ENCODE results near the gene CREB1.

Gene CREB1

DNA sequence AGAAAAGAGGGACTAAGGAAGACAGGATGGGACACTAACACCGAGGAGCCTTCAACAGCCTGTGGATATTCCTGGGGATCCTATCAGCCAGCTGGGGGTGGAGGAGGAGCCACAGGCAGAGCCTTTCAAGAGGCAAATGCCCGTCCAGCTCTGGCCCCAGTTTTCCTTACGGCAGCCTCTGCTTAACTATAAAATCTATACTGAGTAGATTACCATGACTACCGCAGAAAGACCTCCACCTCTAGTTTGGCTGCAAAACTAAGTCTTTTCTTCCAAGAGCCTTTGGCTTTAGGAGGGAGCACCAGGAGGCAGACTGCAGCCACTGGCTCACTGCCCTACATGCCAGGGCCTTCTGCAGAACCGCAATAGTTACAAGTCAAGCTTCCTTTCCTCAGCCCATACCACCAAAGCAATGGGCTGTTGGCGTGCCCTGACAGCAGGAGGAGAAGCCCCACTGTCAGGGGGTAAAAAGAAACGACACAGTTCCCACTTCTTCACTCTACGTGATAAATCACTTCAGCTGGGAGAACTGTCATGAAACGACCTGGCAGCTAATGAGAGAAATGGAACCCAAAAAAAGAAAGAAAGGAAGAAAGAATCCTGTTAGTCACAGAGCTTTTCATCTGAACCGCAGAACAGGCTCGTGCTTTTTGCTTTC is 25.1 kb upstream of the CREB1 start:
- no peak for DNase-seq

DNA sequence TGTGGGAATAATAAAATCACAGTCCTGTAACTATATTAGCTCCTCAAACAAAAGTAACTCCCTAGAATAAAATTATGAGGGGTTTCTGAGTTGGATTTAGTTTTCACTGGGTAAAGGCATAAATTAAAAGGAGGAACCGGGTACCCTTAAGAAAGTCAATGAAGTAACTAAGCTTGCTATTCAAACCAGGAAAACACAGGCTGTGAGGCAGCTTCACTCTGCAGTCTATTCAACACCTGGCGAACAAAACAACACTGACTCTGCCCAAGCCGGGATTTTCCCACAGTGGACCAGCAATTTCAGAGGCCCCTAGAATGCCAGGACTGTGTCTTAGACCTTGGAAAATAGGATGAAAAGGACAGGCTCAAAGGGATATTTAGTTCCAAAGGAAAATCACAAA is 24.6 kb upstream of the CREB1 start:
- DNase-seq, result no peak

DNA sequence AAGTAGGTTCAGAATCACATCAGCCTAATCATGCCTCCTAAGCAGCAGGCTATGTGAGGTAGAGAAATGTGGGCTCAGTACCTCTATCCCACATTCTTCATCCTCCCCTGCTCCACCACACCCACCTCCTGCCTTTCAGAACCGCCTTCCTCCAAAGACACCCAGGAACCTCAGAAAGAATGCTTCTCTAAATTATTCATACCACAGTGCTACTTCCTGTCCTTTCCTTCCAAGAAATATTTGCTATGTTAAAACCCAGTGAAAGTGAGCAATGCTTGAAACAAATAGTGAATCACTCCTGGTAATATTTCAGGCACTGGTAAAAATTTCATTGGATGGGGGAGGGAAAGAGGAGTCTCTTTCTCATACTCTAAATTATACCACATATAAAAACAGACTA is 24.0 kb upstream of the CREB1 start:
- DNase-seq, result peak; percentile 74

GRCh38 chr2:207506426-207506825 is 23.3 kb upstream of the CREB1 start:
- DNase-seq, result peak; percentile 43

GRCh38 chr2:207510148-207510547 is 19.6 kb upstream of the CREB1 start:
- DNase-seq, result no peak

DNA sequence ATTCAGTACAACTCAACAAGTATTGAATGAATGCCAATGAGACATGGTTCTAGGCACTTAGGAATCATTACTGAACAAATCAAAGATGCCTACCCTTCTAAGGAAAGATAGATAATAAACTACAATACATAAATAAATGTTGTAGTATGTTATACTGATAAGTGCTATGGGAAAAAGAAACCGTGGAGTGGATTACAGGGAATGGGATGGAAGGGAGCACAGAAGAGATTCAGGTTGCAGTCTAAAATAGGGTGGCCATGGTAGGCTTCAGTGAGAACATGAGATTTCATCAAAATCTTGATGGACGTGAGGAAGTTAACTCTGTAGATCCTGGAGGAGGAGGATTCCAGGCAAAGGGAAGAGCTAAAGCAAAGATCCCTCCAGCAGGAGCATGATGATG is 17.9 kb upstream of the CREB1 start:
- no peak for DNase-seq

DNA sequence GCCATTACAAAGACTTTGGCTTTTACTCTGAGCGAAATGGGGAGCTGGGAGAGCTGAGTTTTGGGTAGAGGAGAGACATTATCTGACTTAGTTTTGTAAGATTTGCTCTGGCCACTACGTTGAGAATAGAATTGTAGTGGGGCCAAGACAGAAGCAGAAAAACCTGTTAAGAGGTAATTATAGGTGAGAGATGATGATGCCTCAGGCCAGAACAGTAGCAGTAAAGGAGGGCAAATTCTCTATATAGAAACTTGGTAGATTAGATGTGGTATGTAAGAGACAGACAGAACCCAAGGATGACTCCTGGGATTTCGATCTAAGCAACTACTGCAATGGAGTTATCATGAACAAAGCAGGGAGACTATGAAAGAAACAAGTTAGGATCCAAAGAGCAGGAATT is 17.4 kb upstream of the CREB1 start:
- no peak for DNase-seq

DNA sequence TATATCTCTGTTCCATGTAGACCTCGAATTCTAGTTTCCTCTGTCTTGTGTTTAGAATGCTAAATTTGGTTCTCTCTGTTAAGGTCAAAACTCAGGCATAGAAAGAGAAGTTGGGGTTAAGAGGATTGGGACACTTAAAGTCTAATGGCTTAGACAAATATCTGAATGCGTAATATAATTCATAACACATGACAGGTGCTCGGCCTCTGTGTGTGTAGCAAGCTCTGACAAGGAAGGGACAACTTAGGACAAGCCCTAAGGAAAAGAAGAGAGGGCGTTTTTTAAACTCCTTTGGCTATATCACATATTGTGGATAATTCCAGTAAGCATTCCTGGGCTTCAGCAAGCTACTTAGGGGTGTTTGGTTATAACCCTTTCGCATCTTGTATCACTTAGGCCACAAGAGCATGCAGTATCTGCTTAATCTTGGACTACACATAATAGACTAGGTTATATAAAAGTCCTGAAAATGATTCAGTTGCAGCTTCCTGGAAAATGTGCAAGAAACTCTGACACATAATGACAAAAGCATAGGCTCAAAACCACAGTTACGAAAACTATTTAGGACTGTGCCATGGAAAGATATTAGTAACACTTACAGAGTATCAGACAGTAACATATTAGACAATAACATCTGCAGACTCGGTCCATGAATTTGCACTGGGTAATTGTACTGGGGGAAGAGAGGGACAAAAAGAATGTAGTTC is 16.1 kb upstream of the CREB1 start:
- peak; percentile 46 for DNase-seq

DNA sequence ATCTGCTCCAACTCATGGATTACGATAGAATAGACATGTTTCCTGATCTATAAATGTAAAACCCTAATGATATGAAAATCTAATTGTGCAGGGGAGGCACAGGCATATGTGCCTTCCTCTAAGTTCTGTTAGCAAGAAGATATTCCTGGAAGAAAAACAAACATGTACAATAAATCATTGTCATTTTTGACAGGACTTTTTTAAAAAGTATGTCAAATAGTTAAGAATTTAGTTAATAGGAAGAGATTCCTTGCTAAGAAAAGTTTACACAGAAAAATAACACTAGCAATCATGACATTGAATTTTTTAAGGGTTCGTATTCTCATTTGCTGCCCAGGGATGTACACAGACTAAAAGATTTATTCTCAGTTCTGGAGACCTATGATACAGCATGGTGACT is 15.3 kb upstream of the CREB1 start:
- DNase-seq, result no peak

- peak; percentile 42 for DNase-seq
Measured at GRCh38 chr2:207515671-207516070, 14.1 kb upstream of the CREB1 start.

GRCh38 chr2:207516206-207516605 is 13.6 kb upstream of the CREB1 start:
- DNase-seq, result no peak

- DNase-seq, result no peak
Measured at GRCh38 chr2:207523005-207523404, 6.8 kb upstream of the CREB1 start.

DNA sequence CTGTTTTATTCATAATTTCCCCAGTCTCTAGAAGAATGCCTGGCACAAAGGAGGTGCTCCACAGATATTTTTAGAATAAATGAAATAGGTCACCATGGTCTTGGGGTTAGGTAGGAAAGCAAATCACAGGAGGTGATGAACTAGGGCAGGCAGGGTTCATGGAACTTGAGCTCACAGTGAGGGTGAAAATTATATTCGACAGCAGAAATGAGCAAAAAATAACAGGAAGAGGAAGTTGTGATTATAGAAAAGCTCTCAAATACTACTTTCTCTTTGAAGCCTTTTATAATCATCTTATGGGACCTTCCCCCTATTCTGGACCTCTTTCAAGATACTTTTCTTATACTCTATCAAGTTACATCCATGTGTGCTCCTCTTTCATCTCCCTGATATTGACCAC is 4.5 kb upstream of the CREB1 start:
- DNase-seq, result no peak

DNA sequence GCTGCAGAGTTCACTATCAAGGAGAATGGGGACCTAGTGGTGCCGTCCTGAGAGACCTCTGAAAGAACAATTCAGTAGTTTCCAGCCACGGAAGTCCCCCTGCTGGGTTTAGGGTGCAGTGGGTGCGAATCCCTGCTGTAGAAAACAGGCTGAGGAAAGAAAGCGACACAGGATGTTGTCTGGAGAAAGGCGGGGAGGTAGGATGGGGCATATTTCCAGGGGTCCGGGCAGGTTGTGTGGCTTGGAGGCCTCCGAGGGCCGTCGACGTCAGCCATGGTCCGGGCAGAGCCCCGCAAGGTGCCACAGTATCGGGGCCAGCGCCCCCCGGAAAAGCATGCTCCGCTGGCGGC is 807 bp upstream of the CREB1 start:
- DNase-seq, result peak; percentile 66

DNA sequence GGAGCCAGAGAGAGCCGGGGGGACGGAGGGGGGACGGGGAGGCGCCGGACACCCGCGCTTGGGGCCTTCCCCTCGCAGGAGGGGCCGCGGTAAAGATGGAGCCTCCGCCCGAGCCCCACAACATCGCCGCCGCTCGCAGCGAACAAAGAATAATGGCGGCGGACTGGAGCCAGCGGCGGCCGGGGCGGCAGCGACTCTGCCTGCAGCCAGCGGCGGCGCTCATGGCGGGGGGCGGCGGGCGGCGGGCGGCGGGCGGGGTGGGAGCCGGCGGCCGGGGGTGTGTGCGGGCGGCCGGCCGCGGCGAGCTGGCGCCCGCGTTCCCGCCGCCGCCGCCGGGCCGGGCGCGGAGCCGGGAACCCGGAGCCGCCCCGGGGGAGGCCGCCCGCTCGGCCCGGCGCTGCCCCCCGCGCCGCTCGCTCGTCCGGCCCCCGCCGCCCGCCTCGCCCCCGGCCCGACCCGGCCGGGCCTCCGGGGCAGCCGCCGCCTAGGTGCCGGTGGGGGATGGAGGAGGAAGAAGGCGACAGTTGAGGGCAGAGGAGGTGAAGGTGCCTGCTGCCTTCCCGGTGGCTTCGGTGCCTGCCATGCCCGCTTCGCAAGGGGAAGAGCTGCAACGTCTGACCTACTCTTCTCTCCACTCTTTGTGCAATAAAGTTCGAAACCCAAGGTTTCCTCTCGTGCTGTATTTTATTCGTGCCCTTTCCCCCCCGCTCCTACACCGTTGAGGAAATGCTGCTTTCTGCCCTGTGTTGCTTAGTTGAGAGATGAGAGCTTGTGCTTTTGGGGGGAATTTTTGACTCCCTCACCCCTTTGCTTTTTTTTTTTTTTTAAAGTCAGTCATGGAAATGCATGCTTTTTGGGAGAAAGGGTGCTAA is 634 bp downstream of the CREB1 start:
- peak; percentile 60 for DNase-seq

DNA sequence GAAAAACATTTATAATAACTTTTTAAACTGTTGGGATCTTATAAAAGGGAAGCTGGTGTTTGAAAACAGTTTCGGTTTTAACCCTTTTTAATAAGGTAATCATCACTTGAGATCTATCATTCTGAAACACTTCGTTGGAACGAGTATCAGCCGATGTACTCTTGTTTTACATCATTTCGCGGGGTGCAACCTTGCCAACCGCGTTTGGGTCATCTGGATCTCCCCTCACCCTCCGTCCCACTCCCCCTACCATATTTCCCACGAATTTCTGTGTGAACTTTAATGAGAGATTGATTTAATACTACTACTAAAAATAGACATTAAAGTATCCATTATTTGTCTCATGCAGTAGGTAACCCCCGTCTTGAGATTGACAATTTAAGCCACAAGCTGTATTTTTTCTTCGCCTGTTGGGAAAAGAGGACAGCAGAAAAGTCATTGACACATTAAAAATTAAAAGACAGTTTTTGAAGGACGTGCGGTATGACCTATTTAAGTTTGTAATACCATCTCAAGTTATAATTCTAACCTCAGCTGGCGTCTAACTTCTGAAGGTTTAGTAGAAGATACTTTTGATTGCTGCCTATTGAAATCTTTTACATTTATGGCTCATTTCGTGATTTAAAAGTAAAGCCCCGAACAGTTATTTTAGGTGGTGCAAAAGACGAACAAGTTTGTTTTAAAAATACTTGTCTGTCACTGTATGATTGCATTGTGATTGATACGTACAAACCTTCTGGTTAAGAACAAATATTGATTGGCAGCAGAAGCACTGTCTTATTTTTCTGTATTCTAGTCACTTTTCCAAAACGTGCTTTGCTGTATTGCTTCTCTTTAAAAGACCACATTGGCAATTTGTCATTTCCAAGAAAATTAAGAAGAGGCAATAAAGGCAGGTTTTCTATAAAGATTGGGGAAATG is 1.5 kb downstream of the CREB1 start:
- peak; percentile 81 for DNase-seq

- DNase-seq, result no peak
Measured at GRCh38 chr2:207532676-207533075, 2.9 kb downstream of the CREB1 start.

GRCh38 chr2:207533461-207534008 is 3.8 kb downstream of the CREB1 start:
- no peak for DNase-seq

DNA sequence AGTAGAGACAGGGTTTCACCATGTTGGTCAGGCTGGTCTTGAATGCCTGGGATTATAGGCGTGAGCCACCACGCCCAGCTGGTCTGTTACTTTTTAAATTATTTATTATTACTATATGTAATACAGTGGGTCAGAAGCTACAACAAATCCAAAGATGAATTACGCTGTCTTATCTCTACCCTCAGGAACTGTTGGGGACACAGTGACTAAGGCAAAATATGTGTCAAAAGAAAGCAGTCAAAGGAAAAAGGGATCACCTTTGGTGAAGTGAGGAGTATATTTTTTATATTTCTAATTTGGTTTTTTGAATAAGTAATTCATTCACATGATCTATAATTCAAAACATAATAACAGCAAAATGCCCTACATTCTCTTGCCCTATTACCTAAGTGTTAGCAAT is 4.7 kb downstream of the CREB1 start:
- no peak for DNase-seq

- no peak for DNase-seq
Measured at GRCh38 chr2:207539470-207539869, 9.7 kb downstream of the CREB1 start.

DNA sequence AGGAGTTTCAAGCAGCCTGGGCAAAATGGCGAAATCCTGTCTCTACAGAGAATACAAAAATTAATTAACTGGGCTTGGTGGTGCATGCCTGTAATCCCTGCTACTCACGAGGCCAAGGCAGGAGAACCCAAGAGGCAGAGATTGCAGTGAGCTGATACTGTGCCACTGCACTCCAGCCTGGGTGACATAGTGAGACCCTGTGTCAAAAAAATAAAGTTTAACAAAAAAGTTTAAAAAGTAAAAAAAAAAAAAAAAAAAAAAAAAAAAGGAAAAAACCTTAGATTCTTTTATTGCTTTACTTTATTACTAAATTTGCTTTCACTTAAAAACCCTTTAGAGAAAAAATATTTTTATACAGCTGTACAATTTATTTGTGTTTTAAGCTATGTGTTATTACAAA is 10.7 kb downstream of the CREB1 start:
- DNase-seq, result no peak

GRCh38 chr2:207541933-207542332 is 12.2 kb downstream of the CREB1 start:
- DNase-seq, result no peak

DNA sequence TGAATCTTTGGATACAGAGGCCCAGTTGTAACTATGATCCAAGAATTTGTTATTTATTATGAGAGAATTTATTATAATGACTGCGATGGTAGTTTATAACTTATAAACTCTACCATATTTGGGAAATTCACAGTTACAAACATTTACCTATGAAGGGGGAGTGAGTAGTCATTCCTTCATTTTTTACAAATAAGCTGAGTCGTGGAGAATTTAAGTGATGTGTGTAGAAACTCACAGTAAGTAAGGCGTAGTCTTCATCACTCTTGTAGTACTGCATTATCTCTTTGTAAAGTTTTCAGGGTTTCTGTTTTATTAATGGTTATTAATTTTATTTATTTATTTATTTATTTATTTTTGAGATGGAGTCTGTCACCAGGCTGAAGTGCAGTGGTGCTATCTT is 13.5 kb downstream of the CREB1 start:
- no peak for DNase-seq

Data from activated CD4-positive, alpha-beta T cell treated with anti-CD3 and anti-CD28 coated beads, Interleukin-2, amount 50 U/mL, for 16 hours (primary cell).